ENCODE measurements around the gene COL8A2. TPM values are rescaled to one million over a fixed set of nuclear protein-coding genes. Genes with fewer than 3 reads are reported as not detected.

The COL8A2 gene
- total RNA-seq, 1 donor from 2014 or later: 16.2 TPM

DNA sequence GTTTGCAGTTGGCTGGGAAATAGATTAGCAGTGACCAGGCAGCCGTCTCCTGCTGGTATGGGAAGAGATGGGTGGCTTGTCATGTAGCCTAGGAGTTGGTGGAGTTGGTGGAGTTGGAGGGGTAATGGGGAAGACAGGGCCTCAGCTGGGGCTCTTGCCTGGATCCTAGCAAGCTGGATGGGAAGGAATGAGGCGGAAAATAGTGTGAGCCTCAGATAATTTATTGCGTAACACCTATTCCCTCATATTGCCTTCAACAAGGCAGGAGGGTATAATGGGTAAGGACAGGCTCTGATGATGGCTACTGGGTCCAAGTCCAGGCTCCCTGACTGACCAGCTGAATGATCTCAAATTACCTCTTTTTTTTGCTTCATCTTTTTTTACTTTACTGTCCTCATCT, 43.5 kb upstream of the COL8A2 start:
- TF ChIP-seq, protein P1, sequence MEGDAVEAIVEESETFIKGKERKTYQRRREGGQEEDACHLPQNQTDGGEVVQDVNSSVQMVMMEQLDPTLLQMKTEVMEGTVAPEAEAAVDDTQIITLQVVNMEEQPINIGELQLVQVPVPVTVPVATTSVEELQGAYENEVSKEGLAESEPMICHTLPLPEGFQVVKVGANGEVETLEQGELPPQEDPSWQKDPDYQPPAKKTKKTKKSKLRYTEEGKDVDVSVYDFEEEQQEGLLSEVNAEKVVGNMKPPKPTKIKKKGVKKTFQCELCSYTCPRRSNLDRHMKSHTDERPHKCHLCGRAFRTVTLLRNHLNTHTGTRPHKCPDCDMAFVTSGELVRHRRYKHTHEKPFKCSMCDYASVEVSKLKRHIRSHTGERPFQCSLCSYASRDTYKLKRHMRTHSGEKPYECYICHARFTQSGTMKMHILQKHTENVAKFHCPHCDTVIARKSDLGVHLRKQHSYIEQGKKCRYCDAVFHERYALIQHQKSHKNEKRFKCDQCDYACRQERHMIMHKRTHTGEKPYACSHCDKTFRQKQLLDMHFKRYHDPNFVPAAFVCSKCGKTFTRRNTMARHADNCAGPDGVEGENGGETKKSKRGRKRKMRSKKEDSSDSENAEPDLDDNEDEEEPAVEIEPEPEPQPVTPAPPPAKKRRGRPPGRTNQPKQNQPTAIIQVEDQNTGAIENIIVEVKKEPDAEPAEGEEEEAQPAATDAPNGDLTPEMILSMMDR (IDR thresholded peaks at IDR 0.05): no peak
- Histone ChIP-seq H3K27ac (no peak overlapping the region), H3K4me3 (no peak overlapping the region), H3K27me3 (no peaks in the 10 kb centered on the region), H3K4me1 (peaks cover 20% of the 10 kb centered on the region), H3K36me3 (peaks cover 51% of the 10 kb centered on the region), H3K9me3 (no peaks in the 10 kb centered on the region)
- no peak for DNase-seq
- ATAC-seq: no peak
- intact Hi-C loops (cut with DNase I): no loop called here

DNA sequence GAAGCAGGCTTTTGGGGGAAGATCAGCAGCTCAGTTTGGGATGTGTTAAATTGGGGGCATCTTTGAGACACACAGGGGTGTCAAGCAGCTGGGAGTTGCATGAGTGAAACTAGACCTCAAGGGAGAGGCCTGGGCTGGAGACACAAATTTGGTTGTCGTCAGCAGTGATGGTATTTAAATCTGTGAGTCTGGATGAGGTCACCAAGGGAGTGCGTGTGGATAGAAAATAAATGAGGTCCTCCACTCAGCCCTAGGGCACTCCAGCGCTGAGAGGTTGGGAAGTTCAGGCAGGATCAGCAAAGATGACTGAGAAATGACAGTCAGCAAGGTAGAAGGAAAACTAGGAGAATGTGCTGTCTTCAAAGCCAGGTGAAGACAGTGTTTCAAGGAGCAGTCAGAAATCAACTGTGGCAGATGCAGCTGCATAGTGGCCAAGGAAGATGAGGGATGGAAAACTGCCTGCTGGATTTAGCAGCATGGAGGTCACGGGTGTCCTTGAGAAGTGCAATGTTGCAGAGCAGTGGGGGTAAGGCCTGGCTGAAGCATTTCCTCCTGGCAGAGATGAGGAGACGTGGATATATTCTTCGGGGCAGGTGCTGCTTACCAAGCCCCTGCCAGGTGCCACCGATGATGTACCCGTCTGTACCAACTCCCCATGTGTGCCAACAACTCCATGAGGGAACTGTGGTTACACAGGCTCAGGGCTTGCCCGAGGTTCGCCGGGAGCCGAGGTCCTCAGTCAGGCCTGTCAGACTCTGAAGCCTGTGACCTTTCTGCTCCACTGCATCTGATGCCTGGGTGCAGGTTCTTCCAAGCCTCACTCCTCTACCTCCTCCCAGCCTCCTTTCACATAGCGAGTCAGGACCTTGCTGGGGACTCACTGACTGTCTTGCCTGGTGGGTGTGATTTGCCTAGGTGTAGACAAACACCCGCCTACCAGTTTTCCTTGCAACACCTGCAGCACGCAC, 42.2 kb upstream of the COL8A2 start:
- Histone ChIP-seq H3K4me1 (peaks cover 33% of the 10 kb centered on the region), H3K27ac (no peak overlapping the region), H3K36me3 (peaks cover 38% of the 10 kb centered on the region), H3K27me3 (no peaks in the 10 kb centered on the region), H3K4me3 (no peak overlapping the region), H3K9me3 (no peaks in the 10 kb centered on the region)
- ATAC-seq (no peak), DNase-seq (no peak)
- intact Hi-C loops (cut with DNase I): no loop called here
- TF ChIP-seq, protein P1 (IDR thresholded peaks at IDR 0.05): no peak

DNA sequence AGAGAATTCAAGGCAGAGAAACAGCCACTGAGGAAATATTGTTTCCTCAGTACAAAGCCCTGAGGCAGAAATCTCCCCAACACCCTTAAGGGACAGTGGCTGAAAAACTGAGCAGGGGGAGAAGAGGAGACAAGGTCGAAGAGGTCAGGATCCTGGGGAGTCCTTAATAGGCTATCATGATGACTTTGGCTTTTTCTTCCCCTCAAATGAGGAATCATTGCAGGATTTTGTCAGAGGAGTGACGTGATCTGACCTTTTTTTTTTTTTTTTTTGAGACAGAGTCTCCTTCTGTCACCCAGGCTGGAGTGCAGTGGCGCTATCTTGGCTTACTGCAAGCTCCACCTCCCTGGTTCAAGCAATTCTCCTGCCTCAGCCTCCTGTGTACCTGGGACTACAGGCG, 41.1 kb upstream of the COL8A2 start:
- Histone ChIP-seq H3K4me3 (no peak overlapping the region), H3K27ac (no peak overlapping the region), H3K9me3 (no peaks in the 10 kb centered on the region), H3K4me1 (peaks cover 42% of the 10 kb centered on the region), H3K36me3 (peaks cover 28% of the 10 kb centered on the region), H3K27me3 (no peaks in the 10 kb centered on the region)
- no peak for ATAC-seq
- intact Hi-C loops (cut with DNase I): no loop called here
- DNase-seq: no peak
- TF ChIP-seq, protein P1 (IDR thresholded peaks at IDR 0.05): no peak

DNA sequence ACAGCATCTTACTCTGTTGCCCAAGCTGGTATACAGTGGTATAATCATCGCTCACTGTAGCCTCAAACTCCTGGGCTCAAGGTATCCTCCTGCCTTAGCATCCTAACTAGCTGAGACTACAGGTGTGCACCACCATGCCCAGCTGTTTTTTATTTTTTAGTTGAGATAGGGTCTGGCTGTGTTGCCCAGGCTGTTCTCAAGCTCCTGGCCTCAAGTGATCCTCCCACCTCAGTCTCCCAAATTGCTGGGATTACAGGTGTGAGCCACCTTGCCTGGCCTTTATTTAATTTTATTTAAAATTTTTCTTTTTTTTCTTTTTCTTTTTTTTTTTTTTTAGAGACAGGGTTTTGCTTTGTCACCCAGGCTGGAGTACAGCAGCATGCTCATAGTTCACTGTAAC, 40.1 kb upstream of the COL8A2 start:
- no peak for ATAC-seq
- intact Hi-C loops (cut with DNase I): no loop called here
- Histone ChIP-seq H3K27me3 (no peaks in the 10 kb centered on the region), H3K9me3 (no peaks in the 10 kb centered on the region), H3K4me1 (peaks cover 52% of the 10 kb centered on the region), H3K27ac (no peak overlapping the region), H3K4me3 (no peak overlapping the region), H3K36me3 (peaks cover 19% of the 10 kb centered on the region)
- TF ChIP-seq, protein P1 (IDR thresholded peaks at IDR 0.05): no peak
- no peak for DNase-seq

DNA sequence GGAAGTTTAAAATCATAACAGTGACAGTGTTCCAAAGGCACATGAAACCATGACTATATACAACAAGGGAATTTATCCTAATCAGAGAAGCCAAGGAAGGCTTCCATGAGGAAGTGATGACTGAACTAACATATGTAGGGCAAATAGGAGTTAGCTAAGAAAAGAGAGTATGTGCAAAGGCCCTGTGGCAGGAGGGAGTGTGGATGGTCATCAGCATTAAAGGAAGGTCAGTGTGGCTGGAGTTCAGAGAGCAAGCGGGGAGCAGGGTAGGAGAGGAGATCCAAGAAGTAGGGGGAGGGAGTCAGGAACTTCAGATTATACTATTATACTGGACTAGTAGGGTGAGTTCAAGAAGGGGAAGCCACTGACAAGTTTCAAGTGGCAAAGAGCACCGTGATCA, 39.3 kb upstream of the COL8A2 start:
- Histone ChIP-seq H3K27me3 (no peaks in the 10 kb centered on the region), H3K9me3 (no peaks in the 10 kb centered on the region), H3K4me3 (no peak overlapping the region), H3K27ac (no peak overlapping the region), H3K36me3 (peaks cover 11% of the 10 kb centered on the region), H3K4me1 (peaks cover 60% of the 10 kb centered on the region)
- no peak for DNase-seq
- no peak for ATAC-seq
- intact Hi-C loops (cut with DNase I): no loop called here
- TF ChIP-seq, protein P1 (IDR thresholded peaks at IDR 0.05): no peak
